ENCODE results near the gene CD53.

CD53 gene

DNA sequence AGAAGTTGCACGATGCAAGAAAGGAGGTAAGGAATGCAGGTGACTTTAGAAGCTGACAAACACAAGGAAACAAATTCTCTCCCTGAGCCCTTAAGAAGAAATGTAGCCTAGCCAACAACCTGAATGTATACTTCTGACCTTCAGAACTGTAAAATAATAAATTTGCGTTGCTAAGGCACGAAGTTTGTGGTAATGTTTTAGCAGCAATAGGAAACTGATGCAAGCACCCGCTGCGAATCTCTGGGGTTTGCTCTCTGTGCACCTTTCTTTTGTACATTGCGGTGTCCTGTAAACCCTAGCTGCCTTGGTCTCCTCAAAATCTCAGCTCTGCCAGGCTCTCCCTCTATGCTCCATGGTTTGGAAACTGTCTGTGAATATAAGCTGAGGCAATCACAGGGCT lies 15.1 kb downstream of the CD53 start:
- Histone ChIP-seq H3K36me3 (ENCODE audit: control insufficient read depth in 2 of 2, insufficient read depth in 2 of 2, low read length in 2 of 2) (peaks cover 0 to 6% of the 10 kb centered on the region in 2 donors), H3K9me3 (ENCODE audit: control insufficient read depth in 2 of 2, low read length in 2 of 2) (no peaks in the 10 kb centered on the region), H3K27me3 (ENCODE audit: control insufficient read depth in 2 of 2, insufficient read depth in 2 of 2, low read length in 2 of 2) (no peaks in the 10 kb centered on the region), H3K4me1 (ENCODE audit: control insufficient read depth in 2 of 2, insufficient read depth in 2 of 2, low read length in 2 of 2) (peaks cover 0 to 2% of the 10 kb centered on the region in 2 donors), H3K27ac (ENCODE audit: low read depth in 2 of 2, low read length in 2 of 2) (no peak overlapping the region), H3K9ac (ENCODE audit: low read depth in 1 of 2, low read length in 2 of 2) (no peak overlapping the region), H3K4me3 (ENCODE audit: low read length in 2 of 2) (no peak overlapping the region)

GRCh38 chr1:110888641-110889040 lies 15.7 kb downstream of the CD53 start:
- Histone ChIP-seq H3K4me1 (ENCODE audit: control insufficient read depth in 2 of 2, insufficient read depth in 2 of 2, low read length in 2 of 2) (peaks cover 0 to 2% of the 10 kb centered on the region in 2 donors), H3K27ac (ENCODE audit: low read depth in 2 of 2, low read length in 2 of 2) (no peak overlapping the region), H3K9ac (ENCODE audit: low read depth in 1 of 2, low read length in 2 of 2) (no peak overlapping the region), H3K27me3 (ENCODE audit: control insufficient read depth in 2 of 2, insufficient read depth in 2 of 2, low read length in 2 of 2) (no peaks in the 10 kb centered on the region), H3K4me3 (ENCODE audit: low read length in 2 of 2) (no peak overlapping the region), H3K36me3 (ENCODE audit: control insufficient read depth in 2 of 2, insufficient read depth in 2 of 2, low read length in 2 of 2) (peaks cover 0 to 6% of the 10 kb centered on the region in 2 donors), H3K9me3 (ENCODE audit: control insufficient read depth in 2 of 2, low read length in 2 of 2) (no peaks in the 10 kb centered on the region)

DNA sequence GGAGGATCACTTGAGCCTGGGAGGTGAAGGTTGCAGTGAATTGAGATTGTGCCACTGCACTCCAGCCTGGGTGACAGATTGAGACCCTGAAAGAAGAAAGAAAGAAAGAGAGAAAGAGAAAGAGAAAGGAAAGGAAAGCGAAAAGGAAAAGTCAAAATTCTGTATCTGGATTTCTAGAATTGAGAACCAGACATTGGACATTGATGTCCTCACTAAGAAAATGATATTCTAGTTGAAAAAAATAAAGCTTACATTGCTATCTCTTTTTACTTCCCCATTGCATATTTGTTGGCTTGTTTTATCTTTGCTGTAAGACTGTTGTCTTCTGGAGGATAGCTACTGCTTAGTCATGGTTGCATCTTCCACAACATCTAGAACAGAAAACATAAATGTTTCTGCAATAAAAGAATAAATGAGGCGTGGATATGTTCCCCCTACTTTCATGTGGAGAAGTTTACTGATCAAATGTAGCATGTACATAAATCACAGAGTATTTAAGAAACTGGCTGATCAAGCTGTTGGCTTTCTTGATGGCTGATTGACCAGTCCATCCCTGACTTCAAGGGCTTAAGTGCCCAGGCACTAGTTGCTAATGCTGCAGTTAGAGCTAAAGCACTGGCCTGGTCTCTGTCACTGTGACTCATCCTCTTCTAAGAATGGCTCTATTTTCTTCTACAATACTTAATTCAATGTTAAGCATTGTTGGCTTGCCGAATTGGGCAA lies 17.7 kb downstream of the CD53 start:
- peaks cover 0 to 10% of the 10 kb centered on the region in 2 donors for H3K36me3 ChIP-seq (ENCODE audit: control insufficient read depth in 2 of 2, insufficient read depth in 2 of 2, low read length in 2 of 2)
- H3K4me1 ChIP-seq (ENCODE audit: control insufficient read depth in 2 of 2, insufficient read depth in 2 of 2, low read length in 2 of 2), result peaks cover 0 to 2% of the 10 kb centered on the region in 2 donors
- no peaks in the 10 kb centered on the region for H3K9me3 ChIP-seq (ENCODE audit: control insufficient read depth in 2 of 2, low read length in 2 of 2)
- H3K4me3 ChIP-seq (ENCODE audit: low read length in 2 of 2), result no peak overlapping the region
- no peaks in the 10 kb centered on the region for H3K27me3 ChIP-seq (ENCODE audit: control insufficient read depth in 2 of 2, insufficient read depth in 2 of 2, low read length in 2 of 2)
- no peak overlapping the region for H3K9ac ChIP-seq (ENCODE audit: low read depth in 1 of 2, low read length in 2 of 2)
- no peak overlapping the region for H3K27ac ChIP-seq (ENCODE audit: low read depth in 2 of 2, low read length in 2 of 2)

DNA sequence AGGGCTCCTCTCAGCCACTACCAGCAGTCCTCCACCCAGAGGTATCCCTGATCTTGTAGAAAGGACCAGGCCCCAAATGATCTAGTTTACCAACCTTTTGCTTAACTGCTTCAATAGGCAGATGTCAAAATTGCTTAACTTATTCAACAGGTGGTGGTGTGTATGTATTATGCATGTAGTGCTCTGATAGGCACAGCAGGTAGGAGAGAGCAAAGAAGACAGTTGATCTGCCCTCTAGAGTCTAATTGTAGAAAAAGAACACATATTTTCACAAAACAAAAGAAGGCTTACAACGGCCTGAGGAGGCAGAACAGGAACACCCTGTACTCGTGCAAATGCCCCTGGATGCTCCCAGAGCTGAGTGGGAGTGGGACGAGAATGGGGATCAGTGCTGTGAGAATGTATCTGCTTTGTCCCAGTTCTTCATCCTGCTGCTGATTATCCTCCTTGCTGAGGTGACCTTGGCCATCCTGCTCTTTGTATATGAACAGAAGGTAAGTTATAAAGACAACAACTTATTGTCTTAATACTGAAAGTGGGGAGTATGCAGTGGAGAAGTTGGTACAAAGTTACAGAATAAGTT lies 21.1 kb downstream of the CD53 start:
- Histone ChIP-seq H3K4me3 (ENCODE audit: low read length in 2 of 2) (no peak overlapping the region), H3K27ac (ENCODE audit: low read depth in 2 of 2, low read length in 2 of 2) (no peak overlapping the region), H3K36me3 (ENCODE audit: control insufficient read depth in 2 of 2, insufficient read depth in 2 of 2, low read length in 2 of 2) (peaks cover 0 to 12% of the 10 kb centered on the region in 2 donors), H3K27me3 (ENCODE audit: control insufficient read depth in 2 of 2, insufficient read depth in 2 of 2, low read length in 2 of 2) (no peaks in the 10 kb centered on the region), H3K9me3 (ENCODE audit: control insufficient read depth in 2 of 2, low read length in 2 of 2) (no peaks in the 10 kb centered on the region), H3K4me1 (ENCODE audit: control insufficient read depth in 2 of 2, insufficient read depth in 2 of 2, low read length in 2 of 2) (peaks cover 0 to 2% of the 10 kb centered on the region in 2 donors), H3K9ac (ENCODE audit: low read depth in 1 of 2, low read length in 2 of 2) (no peak overlapping the region)

DNA sequence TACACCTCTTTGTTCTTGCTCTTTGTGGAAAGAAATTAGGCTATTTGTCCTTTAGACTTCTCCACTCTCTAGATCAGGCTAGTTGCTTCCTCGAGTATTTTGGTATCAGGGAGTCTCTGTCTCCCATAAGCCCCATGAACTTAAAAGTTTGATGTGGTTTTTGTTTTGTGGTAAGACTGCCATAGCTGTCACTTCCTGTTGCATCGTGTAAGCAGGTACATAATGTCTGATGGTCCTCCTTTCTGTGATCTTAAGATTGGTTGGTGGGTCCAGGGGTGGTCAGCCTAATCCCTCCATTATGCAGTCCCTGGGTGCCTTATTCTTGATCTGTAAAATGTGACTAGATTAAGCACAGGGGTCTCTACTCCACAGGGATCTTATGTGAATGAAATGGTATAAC lies 23.1 kb downstream of the CD53 start:
- H3K4me3 ChIP-seq (ENCODE audit: low read length in 2 of 2), result no peak overlapping the region
- peaks cover 0 to 2% of the 10 kb centered on the region in 2 donors for H3K4me1 ChIP-seq (ENCODE audit: control insufficient read depth in 2 of 2, insufficient read depth in 2 of 2, low read length in 2 of 2)
- no peak overlapping the region for H3K9ac ChIP-seq (ENCODE audit: low read depth in 1 of 2, low read length in 2 of 2)
- H3K36me3 ChIP-seq (ENCODE audit: control insufficient read depth in 2 of 2, insufficient read depth in 2 of 2, low read length in 2 of 2), result peaks cover 0 to 14% of the 10 kb centered on the region in 2 donors
- no peak overlapping the region for H3K27ac ChIP-seq (ENCODE audit: low read depth in 2 of 2, low read length in 2 of 2)
- H3K27me3 ChIP-seq (ENCODE audit: control insufficient read depth in 2 of 2, insufficient read depth in 2 of 2, low read length in 2 of 2), result no peaks in the 10 kb centered on the region
- no peaks in the 10 kb centered on the region for H3K9me3 ChIP-seq (ENCODE audit: control insufficient read depth in 2 of 2, low read length in 2 of 2)

DNA sequence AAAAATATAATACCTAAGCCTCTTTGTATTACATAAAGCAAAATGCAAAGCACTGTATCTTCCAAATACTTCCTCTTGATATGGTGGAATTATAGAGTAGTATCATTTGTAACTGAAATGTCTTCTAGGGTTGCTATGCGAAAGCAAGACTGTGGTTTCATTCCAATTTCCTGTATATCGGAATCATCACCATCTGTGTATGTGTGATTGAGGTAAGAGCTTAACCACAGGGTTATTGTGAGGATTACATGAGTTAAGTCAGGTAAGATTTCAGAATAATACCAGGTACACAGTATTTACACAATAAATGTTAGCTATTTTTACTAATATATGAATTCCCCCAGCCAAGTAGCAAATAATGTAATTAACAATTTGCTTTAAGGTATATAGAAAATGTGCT lies 24.7 kb downstream of the CD53 start:
- no peaks in the 10 kb centered on the region for H3K9me3 ChIP-seq (ENCODE audit: control insufficient read depth in 2 of 2, low read length in 2 of 2)

GRCh38 chr1:110898734-110899457 lies 25.9 kb downstream of the CD53 start:
- H3K9me3 ChIP-seq (ENCODE audit: control insufficient read depth in 2 of 2, low read length in 2 of 2), result no peaks in the 10 kb centered on the region
- no peak overlapping the region for H3K27ac ChIP-seq (ENCODE audit: low read depth in 2 of 2, low read length in 2 of 2)
- H3K27me3 ChIP-seq (ENCODE audit: control insufficient read depth in 2 of 2, insufficient read depth in 2 of 2, low read length in 2 of 2), result no peaks in the 10 kb centered on the region
- no peak overlapping the region for H3K4me3 ChIP-seq (ENCODE audit: low read length in 2 of 2)
- H3K36me3 ChIP-seq (ENCODE audit: control insufficient read depth in 2 of 2, insufficient read depth in 2 of 2, low read length in 2 of 2), result peaks cover 0 to 8% of the 10 kb centered on the region in 2 donors
- H3K4me1 ChIP-seq (ENCODE audit: control insufficient read depth in 2 of 2, insufficient read depth in 2 of 2, low read length in 2 of 2), result no peaks in the 10 kb centered on the region
- H3K9ac ChIP-seq (ENCODE audit: low read depth in 1 of 2, low read length in 2 of 2), result no peak overlapping the region

More for the DNA sequence above, 24.7 kb downstream of the CD53 start:
- peaks cover 0 to 8% of the 10 kb centered on the region in 2 donors for H3K36me3 ChIP-seq (ENCODE audit: control insufficient read depth in 2 of 2, insufficient read depth in 2 of 2, low read length in 2 of 2)
- H3K27ac ChIP-seq (ENCODE audit: low read depth in 2 of 2, low read length in 2 of 2), result no peak overlapping the region
- H3K4me3 ChIP-seq (ENCODE audit: low read length in 2 of 2), result no peak overlapping the region
- H3K4me1 ChIP-seq (ENCODE audit: control insufficient read depth in 2 of 2, insufficient read depth in 2 of 2, low read length in 2 of 2), result no peaks in the 10 kb centered on the region
- H3K9ac ChIP-seq (ENCODE audit: low read depth in 1 of 2, low read length in 2 of 2), result no peak overlapping the region
- H3K27me3 ChIP-seq (ENCODE audit: control insufficient read depth in 2 of 2, insufficient read depth in 2 of 2, low read length in 2 of 2), result no peaks in the 10 kb centered on the region

DNA sequence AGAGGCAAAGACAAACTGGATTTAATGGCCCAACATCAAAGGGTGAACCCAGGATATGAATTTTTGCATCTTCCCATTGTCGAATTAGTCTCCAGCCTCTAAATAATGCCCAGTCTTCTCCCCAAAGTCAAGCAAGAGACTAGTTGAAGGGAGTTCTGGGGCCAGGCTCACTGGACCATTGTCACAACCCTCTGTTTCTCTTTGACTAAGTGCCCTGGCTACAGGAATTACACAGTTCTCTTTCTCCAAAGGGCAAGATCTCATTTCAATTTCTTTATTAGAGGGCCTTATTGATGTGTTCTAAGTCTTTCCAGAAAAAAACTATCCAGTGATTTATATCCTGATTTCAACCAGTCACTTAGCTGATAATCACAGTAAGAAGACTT lies 26.5 kb downstream of the CD53 start:
- Histone ChIP-seq H3K36me3 (ENCODE audit: control insufficient read depth in 2 of 2, insufficient read depth in 2 of 2, low read length in 2 of 2) (peaks cover 0 to 8% of the 10 kb centered on the region in 2 donors), H3K9ac (ENCODE audit: low read depth in 1 of 2, low read length in 2 of 2) (no peak overlapping the region), H3K27me3 (ENCODE audit: control insufficient read depth in 2 of 2, insufficient read depth in 2 of 2, low read length in 2 of 2) (no peaks in the 10 kb centered on the region), H3K4me1 (ENCODE audit: control insufficient read depth in 2 of 2, insufficient read depth in 2 of 2, low read length in 2 of 2) (no peaks in the 10 kb centered on the region), H3K4me3 (ENCODE audit: low read length in 2 of 2) (no peak overlapping the region), H3K27ac (ENCODE audit: low read depth in 2 of 2, low read length in 2 of 2) (no peak overlapping the region), H3K9me3 (ENCODE audit: control insufficient read depth in 2 of 2, low read length in 2 of 2) (no peaks in the 10 kb centered on the region)

DNA sequence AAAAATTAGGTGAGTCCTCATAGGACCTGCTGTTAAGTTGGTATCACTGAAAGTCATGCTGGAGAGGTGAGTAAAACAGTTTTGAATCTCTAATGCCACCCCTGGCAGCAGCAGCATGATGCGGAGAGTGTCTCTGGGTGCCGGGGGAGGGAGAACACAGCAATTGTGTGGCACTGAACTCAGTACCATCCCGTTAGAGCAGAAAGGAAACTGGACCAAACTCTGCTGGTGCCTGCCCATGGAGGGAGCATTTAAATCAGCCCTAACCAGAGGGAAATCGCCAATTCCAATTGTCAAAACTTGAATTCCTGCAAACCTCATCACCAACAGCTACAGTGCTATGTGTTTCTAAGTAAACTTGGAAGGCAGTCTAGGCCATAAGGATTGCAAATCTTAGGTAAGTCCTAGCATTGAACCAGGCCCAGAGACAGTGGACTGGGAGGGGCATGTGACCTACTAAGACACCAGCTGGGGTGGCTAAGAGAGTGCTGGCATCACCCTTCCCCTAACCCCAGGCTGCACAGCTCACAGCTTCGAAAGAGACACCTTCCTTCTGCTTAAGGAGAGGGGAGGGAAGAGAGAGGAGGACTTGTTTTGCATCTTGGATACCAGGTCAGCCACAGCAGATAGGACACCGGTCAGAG lies 30.0 kb downstream of the CD53 start:
- H3K9ac ChIP-seq (ENCODE audit: low read depth in 1 of 2, low read length in 2 of 2), result no peak overlapping the region
- H3K27ac ChIP-seq (ENCODE audit: low read depth in 2 of 2, low read length in 2 of 2), result no peak overlapping the region
- no peaks in the 10 kb centered on the region for H3K9me3 ChIP-seq (ENCODE audit: control insufficient read depth in 2 of 2, low read length in 2 of 2)
- H3K27me3 ChIP-seq (ENCODE audit: control insufficient read depth in 2 of 2, insufficient read depth in 2 of 2, low read length in 2 of 2), result no peaks in the 10 kb centered on the region
- H3K36me3 ChIP-seq (ENCODE audit: control insufficient read depth in 2 of 2, insufficient read depth in 2 of 2, low read length in 2 of 2), result peaks cover 0 to 3% of the 10 kb centered on the region in 2 donors
- no peak overlapping the region for H3K4me3 ChIP-seq (ENCODE audit: low read length in 2 of 2)
- H3K4me1 ChIP-seq (ENCODE audit: control insufficient read depth in 2 of 2, insufficient read depth in 2 of 2, low read length in 2 of 2), result no peaks in the 10 kb centered on the region
